ENCODE data around the gene TRPC4AP. TPM values are rescaled to one million over a fixed set of nuclear protein-coding genes. Genes with fewer than 3 reads are reported as not detected.

The TRPC4AP gene
- total RNA-seq, 4 donors from 2014 or later: 59.3 to 87.0 (median 70.1) TPM

DNA sequence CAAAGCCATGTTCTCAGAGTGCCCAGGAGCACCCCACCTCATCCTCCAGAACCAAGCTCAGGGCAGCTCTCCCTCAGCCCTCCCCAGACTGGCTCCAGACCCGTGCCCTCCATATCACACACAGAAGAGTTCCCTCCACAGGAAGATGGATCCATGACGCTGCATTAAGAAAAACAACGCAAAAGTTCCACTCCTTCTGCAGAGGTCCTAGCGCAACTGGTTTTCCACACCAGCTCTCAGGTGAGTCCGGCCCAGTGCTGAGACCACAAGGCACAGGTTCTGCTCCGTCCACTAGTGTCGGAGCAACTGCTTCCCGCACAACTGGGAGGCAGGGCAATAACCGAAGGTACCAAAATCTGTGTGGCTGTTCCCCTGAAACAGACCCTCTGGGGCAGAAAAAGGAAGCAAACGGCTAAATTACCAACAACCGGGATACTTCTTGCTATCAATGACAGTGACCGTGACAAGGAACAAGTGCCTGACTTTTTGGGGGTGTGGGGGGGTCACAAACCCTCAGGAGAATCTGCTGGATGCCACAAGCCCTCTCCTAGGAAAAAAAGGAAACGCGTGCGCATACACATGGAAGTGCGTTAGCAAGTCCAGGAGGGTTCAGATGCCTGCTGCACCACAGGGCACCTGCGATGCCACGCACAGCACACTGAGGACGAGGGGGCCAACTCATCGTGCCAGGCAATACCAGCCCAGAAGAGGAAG, 87.7 kb downstream of the TRPC4AP start:
- TF ChIP-seq, protein P1, sequence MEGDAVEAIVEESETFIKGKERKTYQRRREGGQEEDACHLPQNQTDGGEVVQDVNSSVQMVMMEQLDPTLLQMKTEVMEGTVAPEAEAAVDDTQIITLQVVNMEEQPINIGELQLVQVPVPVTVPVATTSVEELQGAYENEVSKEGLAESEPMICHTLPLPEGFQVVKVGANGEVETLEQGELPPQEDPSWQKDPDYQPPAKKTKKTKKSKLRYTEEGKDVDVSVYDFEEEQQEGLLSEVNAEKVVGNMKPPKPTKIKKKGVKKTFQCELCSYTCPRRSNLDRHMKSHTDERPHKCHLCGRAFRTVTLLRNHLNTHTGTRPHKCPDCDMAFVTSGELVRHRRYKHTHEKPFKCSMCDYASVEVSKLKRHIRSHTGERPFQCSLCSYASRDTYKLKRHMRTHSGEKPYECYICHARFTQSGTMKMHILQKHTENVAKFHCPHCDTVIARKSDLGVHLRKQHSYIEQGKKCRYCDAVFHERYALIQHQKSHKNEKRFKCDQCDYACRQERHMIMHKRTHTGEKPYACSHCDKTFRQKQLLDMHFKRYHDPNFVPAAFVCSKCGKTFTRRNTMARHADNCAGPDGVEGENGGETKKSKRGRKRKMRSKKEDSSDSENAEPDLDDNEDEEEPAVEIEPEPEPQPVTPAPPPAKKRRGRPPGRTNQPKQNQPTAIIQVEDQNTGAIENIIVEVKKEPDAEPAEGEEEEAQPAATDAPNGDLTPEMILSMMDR (IDR thresholded peaks at IDR 0.05): no peak
- no peak for ATAC-seq (ENCODE audit: low FRiP score)
- DNase-seq (ENCODE audit: low spot score): no peak

DNA sequence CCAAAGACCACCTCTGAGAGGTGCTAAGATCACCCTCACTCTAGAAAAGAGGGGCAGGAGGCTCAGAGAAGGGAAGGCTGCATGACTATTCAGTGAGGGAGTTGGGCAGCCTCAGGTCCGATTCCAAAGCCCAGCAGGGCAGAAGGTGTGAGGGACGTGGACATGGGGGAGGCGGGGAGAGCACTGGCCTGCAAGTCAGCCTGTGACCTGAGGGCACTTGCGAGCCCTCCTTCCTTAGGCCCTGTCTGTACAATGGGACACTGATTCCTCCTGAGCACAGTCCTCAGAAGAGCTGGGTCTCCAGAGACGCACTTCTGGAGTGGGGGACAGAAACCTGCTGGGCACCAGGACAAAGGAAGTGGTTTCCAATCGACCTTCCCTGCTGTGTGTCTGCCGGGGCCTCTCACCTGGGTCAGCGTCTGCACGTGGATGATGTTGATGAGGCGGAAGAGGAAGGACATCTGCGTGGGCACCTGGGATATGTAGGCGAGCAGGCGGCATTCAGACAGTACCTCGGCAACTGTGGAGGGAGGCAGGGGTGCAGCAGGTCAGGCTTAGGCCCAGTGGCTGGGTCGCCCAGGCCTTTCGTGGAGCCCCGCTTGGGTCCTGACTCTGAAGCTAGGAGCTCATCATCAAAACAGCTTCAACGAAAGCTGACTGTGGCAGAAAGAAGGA, 88.4 kb downstream of the TRPC4AP start:
- DNase-seq (ENCODE audit: low spot score) (no peak), ATAC-seq (ENCODE audit: low FRiP score) (no peak)
- TF ChIP-seq, protein P1 (IDR thresholded peaks at IDR 0.05): no peak

DNA sequence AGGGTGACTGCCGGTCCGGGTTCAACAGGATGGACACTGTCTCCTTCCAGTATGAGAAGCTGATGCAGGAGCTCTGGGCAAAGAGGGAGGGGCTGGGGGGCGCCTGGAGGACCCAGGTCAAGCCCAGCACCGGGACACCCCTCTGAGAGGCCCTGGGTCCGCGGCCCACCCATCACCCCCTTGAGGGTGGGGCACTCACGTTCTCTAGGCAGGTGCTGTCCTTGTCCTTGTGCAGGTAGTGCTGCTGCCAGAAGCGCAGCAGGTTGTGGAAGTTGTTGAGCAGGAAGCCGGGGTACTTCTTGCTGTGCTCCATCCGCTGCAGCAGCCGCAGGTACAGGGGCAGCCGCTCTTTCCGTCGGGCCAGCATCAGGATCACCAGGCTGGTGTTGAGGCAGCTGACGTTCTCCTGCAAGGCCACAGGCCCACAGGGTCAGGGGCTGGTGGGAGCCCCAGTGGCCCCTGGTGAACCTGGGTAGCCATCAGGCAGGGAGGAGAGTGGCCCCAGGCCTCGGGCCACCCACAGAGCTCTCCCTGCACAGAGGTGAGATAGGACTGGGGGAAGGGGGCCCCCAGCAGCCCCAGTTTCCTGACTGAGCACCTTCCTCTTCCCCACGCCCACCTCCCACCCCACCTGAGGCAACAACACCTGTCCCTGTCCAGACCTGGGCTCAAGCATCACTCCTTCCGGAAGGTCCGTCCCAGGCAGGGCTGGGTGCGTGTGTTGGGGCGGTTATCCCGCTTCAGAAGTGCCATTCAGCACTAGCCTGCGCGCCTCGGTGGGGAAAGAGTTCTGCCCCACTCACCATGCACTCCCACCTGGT, 89.2 kb downstream of the TRPC4AP start:
- no peak for ATAC-seq (ENCODE audit: low FRiP score)
- DNase-seq (ENCODE audit: low spot score): no peak

DNA sequence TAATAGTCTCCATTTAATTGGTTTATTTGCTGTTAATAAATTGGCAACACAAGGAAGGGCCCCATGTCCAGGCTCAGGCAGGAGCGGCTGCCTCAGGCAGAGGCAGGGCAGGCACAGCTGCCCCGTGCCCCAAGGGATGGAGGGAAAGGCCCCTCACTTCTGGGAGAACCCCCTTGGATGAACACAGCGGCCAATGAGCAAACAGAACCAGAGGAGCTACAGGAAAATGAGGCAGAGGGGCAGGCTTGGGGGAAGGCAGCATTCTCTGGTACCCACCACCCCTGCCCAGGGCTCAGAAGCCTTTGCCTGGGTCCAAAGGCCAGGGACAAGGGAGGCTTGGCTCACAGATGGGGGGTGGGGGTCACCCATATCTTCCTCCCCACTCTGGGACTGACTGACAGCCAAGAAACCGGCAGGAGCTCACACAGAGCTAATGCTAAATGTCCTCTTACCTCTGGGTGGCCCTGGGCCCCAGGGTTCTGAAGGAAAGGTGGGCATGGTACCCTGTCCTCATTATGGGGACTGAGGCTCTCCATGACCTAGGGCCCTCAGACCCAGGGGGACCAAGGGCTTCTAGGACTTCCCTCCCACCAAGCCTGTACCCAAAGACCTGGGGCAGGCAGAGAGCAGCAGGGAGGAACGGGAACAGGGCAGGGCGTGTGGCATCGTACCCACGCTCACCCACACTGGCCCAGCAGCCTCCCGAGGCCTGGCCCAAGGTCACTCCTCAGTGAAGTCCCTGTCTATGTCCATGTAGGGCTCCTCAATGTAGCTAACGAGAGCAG, 90.0 kb downstream of the TRPC4AP start:
- TF ChIP-seq, protein P1 (IDR thresholded peaks at IDR 0.05): no peak
- ATAC-seq (ENCODE audit: low FRiP score) (no peak), DNase-seq (ENCODE audit: low spot score) (no peak)

More for the DNA sequence above, 89.2 kb downstream of the TRPC4AP start:
- TF ChIP-seq, protein P1 (IDR thresholded peaks at IDR 0.05): no peak

DNA sequence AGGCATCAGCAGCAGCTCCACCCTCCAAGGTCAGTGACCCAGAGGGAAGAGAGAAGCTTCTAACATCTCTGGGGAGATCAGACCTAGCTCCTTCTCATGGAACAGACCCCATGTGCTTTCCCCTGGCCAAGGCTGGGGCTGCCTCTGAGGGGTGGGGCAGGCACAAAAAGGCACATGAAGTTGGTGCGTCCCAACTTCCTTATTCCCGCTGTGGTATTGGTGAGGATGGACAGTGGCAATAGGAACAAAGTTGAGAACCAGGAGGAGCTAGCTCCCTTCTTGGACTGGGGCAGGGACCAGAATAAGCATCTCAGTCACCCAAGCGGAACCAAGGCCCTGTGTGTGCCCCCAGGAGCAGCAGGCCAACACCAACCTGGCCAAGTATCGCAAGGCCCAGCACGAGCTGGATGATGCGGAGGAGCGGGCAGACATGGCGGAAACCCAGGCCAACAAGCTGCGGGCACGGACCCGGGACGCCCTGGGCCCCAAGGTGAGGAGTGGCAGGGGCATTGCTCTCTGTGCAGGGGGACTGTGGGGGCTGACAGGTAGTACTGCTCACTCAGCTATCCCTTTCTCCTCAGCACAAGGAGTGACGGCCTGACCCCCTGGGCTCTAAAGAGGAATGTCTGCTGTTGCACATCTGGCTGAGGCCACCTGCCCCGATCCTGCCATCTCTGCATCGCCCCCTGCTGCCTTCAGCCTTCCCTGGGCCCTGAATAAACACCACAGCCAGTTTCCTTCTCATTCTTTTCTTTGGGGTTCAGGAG, 90.8 kb downstream of the TRPC4AP start:
- ATAC-seq (ENCODE audit: low FRiP score): no peak
- TF ChIP-seq, protein P1 (IDR thresholded peaks at IDR 0.05): no peak

More for the DNA sequence above, 90.8 kb downstream of the TRPC4AP start:
- no peak for DNase-seq (ENCODE audit: low spot score)

Measured in omental fat pad (tissue), 4 donors.